WTC11 (cell line): Measurements from ENCODE around the gene EHBP1. TPM values are rescaled to one million over a fixed set of nuclear protein-coding genes. Genes with fewer than 3 reads are reported as not detected.
A peak's percentile ranks its signal among the peaks of the same experiment; 100 is the strongest.

Experiments
- ATAC-seq: fragments of 200-7000 bp; cut with Tn5 transposase; 2 replicates; pipeline ENCODE4 v1.10.0; 2021; ENCODE audit warnings: mild to moderate bottlenecking, moderate library complexity
- CTCF ChIA-PET: fragments of 300-600 bp; sonication (Branson Sonifier 250); formaldehyde crosslinking; loops from one replicate; lab custom pipeline; 2021; ENCODE audit warnings: antibody characterized with exemption; lab: Charles Lee
- POLR2A ChIA-PET: fragments of 350-600 bp; sonication (Branson Sonifier 250); formaldehyde crosslinking; loops from one replicate; lab custom pipeline; 2021; ENCODE audit warnings: antibody characterized with exemption; lab: Charles Lee
- DNase-seq: peaks from one replicate; pipeline ENCODE4 v3.0.0; 2021; ENCODE audit warnings: low spot score
- H3K27ac Mint-ChIP-seq: 2 replicates; pipeline ENCODE4 v1.8.0; 2021; ENCODE audit warnings: mixed read lengths
- H3K27me3 Mint-ChIP-seq: 2 replicates; pipeline ENCODE4 v1.8.0; 2021; ENCODE audit warnings: low read depth, mild to moderate bottlenecking, moderate library complexity, mixed read lengths
- H3K36me3 Mint-ChIP-seq: 2 replicates; pipeline ENCODE4 v1.8.0; 2021; ENCODE audit warnings: mixed read lengths
- H3K4me1 Mint-ChIP-seq: 2 replicates; pipeline ENCODE4 v1.8.0; 2022; ENCODE audit warnings: mixed read lengths
- H3K4me3 Mint-ChIP-seq: 2 replicates; pipeline ENCODE4 v1.8.0; 2021; ENCODE audit warnings: mild to moderate bottlenecking, moderate library complexity, mixed read lengths
- H3K9me3 Mint-ChIP-seq: 2 replicates; pipeline ENCODE4 v1.8.0; 2021; ENCODE audit warnings: mixed read lengths
- ARID4B ChIP-seq: sonication (generic); formaldehyde crosslinking; IDR thresholded peaks from 2 replicates; pipeline ENCODE4 v1.8.0; 2023; ENCODE audit warnings: missing genetic modification reagents, mild to moderate bottlenecking, borderline replicate concordance
- ATF3 ChIP-seq: sonication (generic); formaldehyde crosslinking; conservative IDR thresholded peaks from 2 replicates; pipeline ENCODE4 v1.8.1; 2022; ENCODE audit warnings: mild to moderate bottlenecking, missing genetic modification reagents
- MXD4 ChIP-seq: fragments of 250-450 bp; sonication (Bioruptor Pico); IDR thresholded peaks from 2 replicates; pipeline ENCODE4 v1.8.0; 2021; ENCODE audit warnings: mild to moderate bottlenecking, moderate library complexity, borderline replicate concordance
- PREB ChIP-seq: sonication (generic); formaldehyde crosslinking; IDR thresholded peaks from 2 replicates; pipeline ENCODE4 v1.8.1; 2022; ENCODE audit warnings: mild to moderate bottlenecking, missing genetic modification reagents, moderate library complexity, borderline replicate concordance
- PRRX2 ChIP-seq: fragments of 250-450 bp; sonication (Bioruptor Pico); IDR thresholded peaks from 2 replicates; pipeline ENCODE4 v1.8.0; 2021; ENCODE audit warnings: mild to moderate bottlenecking
- ZBTB43 ChIP-seq: sonication (generic); formaldehyde crosslinking; IDR thresholded peaks from 2 replicates; pipeline ENCODE4 v1.8.1; 2023; ENCODE audit warnings: mild to moderate bottlenecking, missing genetic modification reagents
- ZNF281 ChIP-seq: sonication (generic); formaldehyde crosslinking; IDR thresholded peaks from 2 replicates; pipeline ENCODE4 v1.8.0; 2023; ENCODE audit warnings: mild to moderate bottlenecking, missing genetic modification reagents
- total RNA-seq: library from RNA; stranded (reverse); gene quantifications from 3 replicates; pipeline ENCODE4 v1.2.3, GENCODE V29; 2021
- TF ChIP-seq, protein P1 (sequence below): sonication (generic); formaldehyde crosslinking; IDR thresholded peaks from 2 replicates; pipeline ENCODE4 v1.8.0; 2022; ENCODE audit warnings: missing genetic modification reagents

EHBP1 gene
- total RNA-seq, 1 experiment from 2014 or later, result 36.4 TPM

DNA sequence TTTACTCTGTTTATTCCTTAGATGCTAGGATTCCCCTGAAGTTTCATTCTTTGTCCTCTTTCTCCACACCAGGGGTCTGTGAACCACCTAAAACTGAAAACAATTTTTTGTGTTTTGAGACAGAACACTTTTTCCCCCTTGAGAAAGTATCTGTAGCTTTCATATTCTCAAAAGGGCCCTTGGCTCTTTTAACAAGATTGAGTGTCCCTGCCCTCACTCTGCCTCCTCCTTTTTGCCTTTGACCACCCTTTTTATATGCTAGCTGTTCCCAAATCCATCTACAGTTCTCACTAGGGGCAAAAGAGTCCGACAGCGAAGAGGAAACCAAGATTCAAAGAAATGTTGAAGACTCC is 883 bp upstream of the EHBP1 start:
- H3K9me3 Mint-ChIP-seq, result no peaks in the 10 kb centered on the region
- no peak for ATAC-seq
- CTCF ChIA-PET, result interaction anchor here (3.1 kb wide), 1 partner anchor 247 kb away, joined by 20 read pairs; no protein-coding TSS in a partner anchor
- peak overlapping the region; percentile 88 for H3K4me3 Mint-ChIP-seq
- POLR2A ChIA-PET, result interaction anchor here (0.7 to 1.4 kb wide), 4 partner anchors 63 to 339 kb away, joined by 3 to 8 read pairs (median 4); partner anchors contain the start of gene TMEM17
- TF ChIP-seq ZNF281 (CRISPR knock-in tag), result no peak
- TF ChIP-seq, protein P1, sequence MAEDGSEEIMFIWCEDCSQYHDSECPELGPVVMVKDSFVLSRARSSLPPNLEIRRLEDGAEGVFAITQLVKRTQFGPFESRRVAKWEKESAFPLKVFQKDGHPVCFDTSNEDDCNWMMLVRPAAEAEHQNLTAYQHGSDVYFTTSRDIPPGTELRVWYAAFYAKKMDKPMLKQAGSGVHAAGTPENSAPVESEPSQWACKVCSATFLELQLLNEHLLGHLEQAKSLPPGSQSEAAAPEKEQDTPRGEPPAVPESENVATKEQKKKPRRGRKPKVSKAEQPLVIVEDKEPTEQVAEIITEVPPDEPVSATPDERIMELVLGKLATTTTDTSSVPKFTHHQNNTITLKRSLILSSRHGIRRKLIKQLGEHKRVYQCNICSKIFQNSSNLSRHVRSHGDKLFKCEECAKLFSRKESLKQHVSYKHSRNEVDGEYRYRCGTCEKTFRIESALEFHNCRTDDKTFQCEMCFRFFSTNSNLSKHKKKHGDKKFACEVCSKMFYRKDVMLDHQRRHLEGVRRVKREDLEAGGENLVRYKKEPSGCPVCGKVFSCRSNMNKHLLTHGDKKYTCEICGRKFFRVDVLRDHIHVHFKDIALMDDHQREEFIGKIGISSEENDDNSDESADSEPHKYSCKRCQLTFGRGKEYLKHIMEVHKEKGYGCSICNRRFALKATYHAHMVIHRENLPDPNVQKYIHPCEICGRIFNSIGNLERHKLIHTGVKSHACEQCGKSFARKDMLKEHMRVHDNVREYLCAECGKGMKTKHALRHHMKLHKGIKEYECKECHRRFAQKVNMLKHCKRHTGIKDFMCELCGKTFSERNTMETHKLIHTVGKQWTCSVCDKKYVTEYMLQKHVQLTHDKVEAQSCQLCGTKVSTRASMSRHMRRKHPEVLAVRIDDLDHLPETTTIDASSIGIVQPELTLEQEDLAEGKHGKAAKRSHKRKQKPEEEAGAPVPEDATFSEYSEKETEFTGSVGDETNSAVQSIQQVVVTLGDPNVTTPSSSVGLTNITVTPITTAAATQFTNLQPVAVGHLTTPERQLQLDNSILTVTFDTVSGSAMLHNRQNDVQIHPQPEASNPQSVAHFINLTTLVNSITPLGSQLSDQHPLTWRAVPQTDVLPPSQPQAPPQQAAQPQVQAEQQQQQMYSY, result no peak
- TF ChIP-seq, all 79 proteins: peak for 0
- peaks cover 28% of the 10 kb centered on the region for H3K4me1 Mint-ChIP-seq
- peak overlapping the region; percentile 96 for H3K27ac Mint-ChIP-seq
- peaks cover 8% of the 10 kb centered on the region for H3K36me3 Mint-ChIP-seq
- DNase-seq, result no peak
- no peaks in the 10 kb centered on the region for H3K27me3 Mint-ChIP-seq

GRCh38 chr2:62705859-62706720 is 577 bp downstream of the EHBP1 start:
- peak; percentile 39; the same call in 1 of the 2 replicates for TF ChIP-seq ARID4B
- TF ChIP-seq MXD4, result no peak
- no peak for TF ChIP-seq PRRX2 (CRISPR knock-in tag)
- peaks cover 28% of the 10 kb centered on the region for H3K4me1 Mint-ChIP-seq
- DNase-seq (peak; percentile 73), ATAC-seq (peak; percentile 14)
- H3K27ac Mint-ChIP-seq, result peak overlapping the region; percentile 67
- peaks cover 8% of the 10 kb centered on the region for H3K36me3 Mint-ChIP-seq
- ChIA-PET POLR2A (interaction anchor here (1.4 kb wide), 2 partner anchors 166 to 200 kb away, joined by 4 to 8 read pairs; partner anchors contain the start of gene TMEM17), CTCF (interaction anchor here (3.1 kb wide), 1 partner anchor 249 kb away, joined by 20 read pairs; no protein-coding TSS in a partner anchor)
- H3K27me3 Mint-ChIP-seq, result no peaks in the 10 kb centered on the region
- peak overlapping the region; percentile 88 for H3K4me3 Mint-ChIP-seq
- H3K9me3 Mint-ChIP-seq, result no peaks in the 10 kb centered on the region

DNA sequence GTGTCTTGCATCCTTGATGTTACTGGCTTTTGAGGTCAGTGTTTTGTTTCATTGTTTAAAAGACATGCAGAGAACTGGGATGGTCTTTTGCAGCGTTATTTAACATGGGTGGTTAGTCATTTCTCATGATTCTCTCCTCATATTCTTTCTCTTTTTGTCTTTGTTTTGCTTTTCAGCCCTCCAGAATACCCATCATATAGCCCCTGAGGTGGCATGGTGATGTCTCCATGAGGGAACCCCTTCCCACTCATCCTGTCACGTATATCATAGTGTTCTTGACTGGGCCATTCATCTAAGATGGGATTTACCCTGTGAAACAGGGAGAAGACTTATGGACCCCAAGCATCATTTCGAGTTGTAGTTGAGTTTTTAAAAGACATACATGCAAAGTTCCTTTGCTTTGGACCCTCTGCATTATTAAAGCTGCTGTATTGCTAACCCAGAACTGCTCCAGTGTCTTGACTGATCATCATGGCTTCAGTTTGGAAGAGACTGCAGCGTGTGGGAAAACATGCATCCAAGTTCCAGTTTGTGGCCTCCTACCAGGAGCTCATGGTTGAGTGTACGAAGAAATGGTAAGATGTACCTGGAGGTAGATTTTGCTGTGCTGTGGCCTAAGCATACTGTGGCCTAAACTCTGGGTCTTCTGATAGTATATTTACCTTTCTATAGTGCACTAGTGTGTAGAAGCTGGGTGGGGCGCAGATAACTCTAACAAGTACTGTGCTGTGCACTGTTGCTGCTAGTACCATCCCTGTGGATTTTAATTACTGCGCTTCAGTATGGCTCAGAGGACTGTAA is 1.4 kb downstream of the EHBP1 start:
- Mint-ChIP-seq H3K4me1 (peaks cover 28% of the 10 kb centered on the region), H3K27me3 (no peaks in the 10 kb centered on the region), H3K4me3 (peak overlapping the region; percentile 88), H3K36me3 (peaks cover 8% of the 10 kb centered on the region), H3K9me3 (no peaks in the 10 kb centered on the region), H3K27ac (peak overlapping the region; percentile 67; the same call in 1 of the 2 replicates)
- TF ChIP-seq ATF3 (CRISPR knock-in tag) (no peak), ZBTB43 (CRISPR knock-in tag) (no peak), PREB (CRISPR knock-in tag) (no peak)
- ChIA-PET CTCF (interaction anchor here (0.7 kb wide), 1 partner anchor 250 kb away, joined by 3 read pairs; no protein-coding TSS in a partner anchor), POLR2A (no interaction called here)
- DNase-seq, result no peak
- ATAC-seq, result no peak
